H1 (cell line): Measurements from ENCODE around the gene KCNE4. TPM values are rescaled to one million over a fixed set of nuclear protein-coding genes. Genes with fewer than 3 reads are reported as not detected.

ENCODE experiments used
- CTCF ChIA-PET: fragments of 300-600 bp; sonication (Branson Sonifier 250); formaldehyde crosslinking; loops from one replicate; lab custom pipeline; 2021; ENCODE audit not compliant: partially characterized antibody; lab: Charles Lee
- POLR2A ChIA-PET: fragments of 300-600 bp; sonication (Branson Sonifier 250); formaldehyde crosslinking; loops from one replicate; lab custom pipeline; 2021; ENCODE audit warnings: inconsistent platforms; ENCODE audit not compliant: partially characterized antibody; lab: Charles Lee
- DNase-seq, 2 experiments: peaks; one replicate each; pipeline versions ENCODE4 v3.0.0 to v3.0.0-alpha.2; 2010 to 2022; ENCODE audit warnings: low spot score in 2 of 2, low read depth in 1 of 2, mixed read lengths in 1 of 2
- FAIRE-seq: peaks from 2 replicates; lab custom pipeline; 2011; peaks lifted over from hg19 to GRCh38; lab: Jason Lieb, UNC
- H2AFZ ChIP-seq: 2 replicates; pipeline ENCODE4 v1.8.1; 2012; ENCODE audit warnings: low read length, inconsistent platforms
- H2AK5ac ChIP-seq: 2 replicates; pipeline ENCODE4 v1.6.1; 2013; ENCODE audit warnings: low read depth, low read length
- H2BK120ac ChIP-seq: replicated peaks from 2 replicates; pipeline ENCODE3; 2013; ENCODE audit warnings: low read depth, low read length, inconsistent platforms
- H2BK12ac ChIP-seq: 2 replicates; pipeline ENCODE4 v1.6.1; 2013; ENCODE audit warnings: low read depth, low read length
- H2BK15ac ChIP-seq: 2 replicates; pipeline ENCODE4 v1.6.1; 2013; ENCODE audit warnings: low read length
- H2BK20ac ChIP-seq: 2 replicates; pipeline ENCODE4 v1.6.1; 2013; ENCODE audit warnings: low read length
- H2BK5ac ChIP-seq: 2 replicates; pipeline ENCODE4 v1.6.1; 2013; ENCODE audit warnings: low read depth, low read length
- H3K14ac ChIP-seq: 2 replicates; pipeline ENCODE4 v1.6.1; 2013; ENCODE audit warnings: inconsistent platforms; ENCODE audit not compliant: insufficient read length
- H3K18ac ChIP-seq: 2 replicates; pipeline ENCODE4 v1.6.1; 2013; ENCODE audit warnings: low read length; ENCODE audit errors: extremely low read depth
- H3K23ac ChIP-seq: 2 replicates; pipeline ENCODE4 v1.6.1; 2013; ENCODE audit warnings: inconsistent platforms; ENCODE audit not compliant: insufficient read length
- H3K23me2 ChIP-seq: 2 replicates; pipeline ENCODE4 v1.6.1; 2013; ENCODE audit warnings: low read depth, low read length
- H3K27ac ChIP-seq: 2 replicates; pipeline ENCODE4 v1.6.1; 2011; ENCODE audit warnings: low read depth, low read length, inconsistent platforms
- H3K27me3 ChIP-seq, 4 experiments: replicated peaks in 1 of 4; 1 replicate in 1 of 4; 2 replicates in 3 of 4; pipeline versions ENCODE4 v1.6.1 to v1.8.1; 2011 to 2013; ENCODE audit warnings: low read length in 3 of 4, mild to moderate bottlenecking in 3 of 4, inconsistent platforms in 2 of 4, mixed read lengths in 2 of 4, moderate library complexity in 1 of 4; ENCODE audit not compliant: control insufficient read depth in 3 of 4, insufficient read depth in 3 of 4; ENCODE audit errors: extremely low read depth in 1 of 4
- H3K36me3 ChIP-seq, 4 experiments: 2 replicates each; pipeline versions ENCODE4 v1.6.1 to v1.8.1; 2011 to 2013; ENCODE audit warnings: mild to moderate bottlenecking in 4 of 4, low read length in 3 of 4, moderate library complexity in 2 of 4, control low read depth in 1 of 4, inconsistent platforms in 1 of 4; ENCODE audit not compliant: insufficient read depth in 4 of 4, control insufficient read depth in 2 of 4
- H3K4ac ChIP-seq: replicated peaks from 2 replicates; pipeline ENCODE3; 2013; ENCODE audit warnings: low read length, low read depth, mixed read lengths, inconsistent platforms; ENCODE audit not compliant: insufficient read length
- H3K4me1 ChIP-seq, 4 experiments: replicated peaks in 1 of 4; 1 replicate in 1 of 4; 2 replicates in 3 of 4; pipeline versions ENCODE4 v1.6.1 to v1.8.1; 2011 to 2013; ENCODE audit warnings: low read length in 3 of 4, inconsistent platforms in 2 of 4, mixed read lengths in 1 of 4; ENCODE audit not compliant: insufficient read depth in 4 of 4, control insufficient read depth in 3 of 4
- H3K4me2 ChIP-seq, 2 experiments: 2 replicates each; pipeline versions ENCODE4 v1.6.1 to v1.8.1; 2011 to 2013; ENCODE audit warnings: low read depth in 2 of 2, low read length in 2 of 2, control low read depth in 1 of 2, inconsistent platforms in 1 of 2, mild to moderate bottlenecking in 1 of 2; ENCODE audit not compliant: insufficient read depth in 1 of 2
- H3K4me3 ChIP-seq, 4 experiments: fragments of 200-600, 300-600 bp in 1 of 4; sonication (generic), shearing (Covaris generic), sonication (Bioruptor Twin) in 1 of 4; 2 replicates each; pipeline versions ENCODE4 v1.5.1 to v1.8.1; 2011 to 2016; ENCODE audit warnings: low read length in 4 of 4, low read depth in 3 of 4, control low read depth in 2 of 4, inconsistent platforms in 2 of 4, mild to moderate bottlenecking in 2 of 4, mixed read lengths in 1 of 4, moderate library complexity in 1 of 4; ENCODE audit not compliant: insufficient read depth in 2 of 4; ENCODE audit errors: extremely low read depth in 1 of 4
- H3K56ac ChIP-seq: replicated peaks from 2 replicates; pipeline ENCODE3; 2013; ENCODE audit warnings: low read depth, mild to moderate bottlenecking, mixed read lengths, low read length, inconsistent platforms; ENCODE audit not compliant: insufficient read length
- H3K79me1 ChIP-seq: 2 replicates; pipeline ENCODE4 v1.6.1; 2013; ENCODE audit warnings: low read depth, low read length, control low read depth
- H3K79me2 ChIP-seq, 2 experiments: 2 replicates each; pipeline versions ENCODE4 v1.6.1 to v1.8.1; 2012 to 2013; ENCODE audit warnings: low read length in 2 of 2, mild to moderate bottlenecking in 2 of 2, inconsistent platforms in 1 of 2; ENCODE audit not compliant: insufficient read depth in 2 of 2, control insufficient read depth in 1 of 2
- H3K9ac ChIP-seq, 4 experiments: replicated peaks in 1 of 4; 1 replicate in 1 of 4; 2 replicates in 3 of 4; pipeline versions ENCODE4 v1.6.1 to v1.8.1; 2011 to 2013; ENCODE audit warnings: low read depth in 3 of 4, low read length in 3 of 4, control low read depth in 2 of 4, mild to moderate bottlenecking in 2 of 4, moderate library complexity in 2 of 4, inconsistent platforms in 1 of 4; ENCODE audit errors: extremely low read depth in 1 of 4
- H3K9me3 ChIP-seq, 2 experiments: 2 replicates each; pipeline versions ENCODE4 v1.6.1 to v1.8.1; 2012 to 2013; ENCODE audit warnings: mild to moderate bottlenecking in 2 of 2, moderate library complexity in 2 of 2, control low read depth in 1 of 2, inconsistent platforms in 1 of 2, low read depth in 1 of 2, low read length in 1 of 2, mixed read lengths in 1 of 2; ENCODE audit not compliant: insufficient read depth in 2 of 2
- H4K20me1 ChIP-seq, 2 experiments: replicated peaks in 1 of 2; 2 replicates each; pipeline versions ENCODE3 to v1.8.1; 2011 to 2013; ENCODE audit warnings: inconsistent platforms in 2 of 2, low read length in 2 of 2, mild to moderate bottlenecking in 1 of 2; ENCODE audit not compliant: insufficient read depth in 2 of 2, control insufficient read depth in 1 of 2
- H4K5ac ChIP-seq: 2 replicates; pipeline ENCODE4 v1.6.1; 2013; ENCODE audit warnings: low read length, low read depth, mixed read lengths, inconsistent platforms; ENCODE audit not compliant: insufficient read length
- H4K8ac ChIP-seq: 2 replicates; pipeline ENCODE4 v1.8.0; 2013; ENCODE audit warnings: mild to moderate bottlenecking, moderate library complexity, low read length, inconsistent platforms; ENCODE audit not compliant: insufficient read depth; ENCODE audit errors: extremely low read depth
- H4K91ac ChIP-seq: replicated peaks from 2 replicates; pipeline ENCODE3; 2013; ENCODE audit warnings: low read length, mixed read lengths, inconsistent platforms; ENCODE audit not compliant: insufficient read length
- CBX5 ChIP-seq: fragments of 300-800, 300-1000 bp; sonication (generic); IDR thresholded peaks from 2 replicates; pipeline ENCODE4 v1.7.1; 2016; ENCODE audit warnings: antibody characterized with exemption, low read length, low read depth
- WGBS, 2 experiments: shearing (Covaris generic) in 1 of 2; methylation state at CpG; one replicate each; pipeline versions ENCODE4 v1.1.6 to v1.1.7; 2013 to 2015; ENCODE audit warnings: low lambda C conversion rate in 2 of 2, mixed read lengths in 2 of 2, inconsistent platforms in 1 of 2, low coverage in 1 of 2, missing lambda C conversion rate in 1 of 2; ENCODE audit not compliant: insufficient replicate concordance in 2 of 2, insufficient coverage in 1 of 2, insufficient read length in 1 of 2; ENCODE audit errors: extremely low coverage in 1 of 2, missing lambda C conversion rate in 1 of 2; 5-methylcytosine and 5-hydroxymethylcytosine counted together
- polyA plus RNA-seq, 7 experiments: library from polyadenylated mRNA; depleted of rRNA in 3 of 7; stranded (reverse) in 5 of 7; unstranded in 2 of 7; fragments of >200 nt in 5 of 7; fragments of 200-250 nt in 2 of 7; gene quantifications; 1 replicate in 5 of 7; 2 replicates in 1 of 7; 4 replicates in 1 of 7; pipeline versions ENCODE4 v1.2.1 to v1.2.3, GENCODE V29; 2011 to 2013; ENCODE audit warnings: missing spikeins in 2 of 7, mixed read lengths in 2 of 7
- total RNA-seq: library from RNA; stranded (reverse); fragmentation: NEBNext Ultra II Directional; extraction: Animal tissue kit (Norgen Biotek cat#: 25700); gene quantifications from 2 replicates; pipeline ENCODE4 v1.2.1, GENCODE V29; 2021

The KCNE4 gene
- total and polyA plus RNA-seq, 2 of the 8 experiments (the other 6 are each of a cell fraction or from before 2014, with no cell fraction given), result 0.08 to 0.09 TPM

- Histone ChIP-seq H3K4me1 (peaks cover 4 to 23% (median 17%) of the 10 kb centered on the region in 4 experiments), H2BK20ac (no peak overlapping the region), H2BK12ac (no peak overlapping the region), H2AFZ (no peak overlapping the region), H3K36me3 (no peaks in the 10 kb centered on the region), H2AK5ac (no peak overlapping the region), H3K23me2 (no peaks in the 10 kb centered on the region), H3K56ac (no peak overlapping the region), H3K27ac (no peak overlapping the region), H3K23ac (no peak overlapping the region), H4K20me1 (no peaks in the 10 kb centered on the region), H2BK15ac (no peak overlapping the region), H4K5ac (no peak overlapping the region), H3K9ac (no peak overlapping the region), H4K91ac (no peak overlapping the region), H3K4ac (no peak overlapping the region), H3K18ac (no peak overlapping the region), H2BK5ac (no peak overlapping the region), H3K14ac (no peak overlapping the region), H3K27me3 (no peaks in the 10 kb centered on the region), H3K79me1 (no peaks in the 10 kb centered on the region), H4K8ac (no peak overlapping the region), H3K79me2 (no peaks in the 10 kb centered on the region), H3K4me2 (no peak overlapping the region), H3K9me3 (0 out of 4 replicates have a peak, but pooled peaks cover 0 to 3% of the 10 kb centered on the region in 2 experiments), H3K4me3 (no peak overlapping the region), H2BK120ac (no peak overlapping the region)
- no peak for FAIRE-seq
- no peak for DNase-seq
- ChIA-PET POLR2A (no interaction called here), CTCF (no interaction called here)
- WGBS, 2 experiments, result 96% methylated on average over 3 of the region's 3 CpGs; no CpG with 5 or more reads in 1 of the 2 experiments
- no peak for TF ChIP-seq CBX5
Measured at GRCh38 chr2:223040527-223040926, 11.5 kb upstream of the KCNE4 start.
